NCI-H1092 (cell line): ENCODE measurements around the gene C1R.

ENCODE experiments used
- DNase-seq: peaks from one replicate; lab custom pipeline; 2025; lab: John Stamatoyannopoulos, UW

C1R gene

DNA sequence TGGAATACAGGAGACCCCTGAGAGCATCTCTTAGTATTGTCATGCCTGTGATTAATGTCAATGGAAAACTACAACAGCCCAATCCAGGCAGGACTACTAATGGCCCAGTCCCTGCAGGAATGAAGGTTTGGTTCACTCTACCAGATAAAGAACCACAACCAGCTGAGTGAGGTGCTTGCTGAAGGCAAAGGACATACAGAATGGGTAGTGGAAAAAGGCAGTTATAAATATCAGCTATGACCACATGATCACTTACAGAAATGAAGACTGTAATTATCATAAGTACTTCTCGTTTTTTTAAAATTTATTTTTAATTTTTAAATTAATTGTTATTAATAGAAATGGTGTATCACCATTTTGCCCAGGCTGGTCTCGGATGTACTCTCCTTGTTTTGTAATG lies 56.8 kb downstream of the C1R start:
- DNase-seq, result no peak

GRCh38 chr12:7034464-7034863 lies 57.8 kb downstream of the C1R start:
- no peak for DNase-seq

- no peak for DNase-seq
Measured at GRCh38 chr12:7032990-7033389, 59.3 kb downstream of the C1R start.

DNA sequence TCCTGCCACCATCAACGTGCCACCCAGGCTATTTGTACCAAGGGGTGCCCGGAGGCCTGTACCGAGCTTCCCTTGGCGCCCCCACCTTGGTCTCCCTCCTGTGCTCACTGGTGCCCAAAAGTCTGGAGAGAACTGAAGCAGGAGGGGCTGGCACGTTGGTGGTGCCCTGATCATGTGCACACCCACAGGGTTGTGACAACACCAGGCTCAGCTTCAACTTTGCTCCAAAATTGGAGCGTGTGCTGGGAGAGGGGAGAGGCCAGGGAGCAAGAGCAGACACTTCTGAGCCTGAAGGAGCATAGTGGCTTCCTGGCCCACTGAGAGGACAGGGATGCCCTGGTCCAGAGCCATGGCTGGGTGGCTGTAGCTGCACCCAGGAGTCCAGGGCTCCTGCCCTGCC lies 60.9 kb downstream of the C1R start:
- no peak for DNase-seq
